Activated CD8-positive, alpha-beta memory T cell treated with anti-CD3 and anti-CD28 coated beads for 36 hours (primary cell): ENCODE data around the gene CRTAP. TPM values are rescaled to one million over a fixed set of nuclear protein-coding genes. Genes with fewer than 3 reads are reported as not detected.
"Not testable (repeated sequence)": the region's sequence is repeated elsewhere in the genome, so short reads cannot be mapped to it uniquely, and the experiment has no call there.

Experiments used
- CTCF ChIA-PET: fragments of 350-600 bp; sonication (Branson Sonifier 250); formaldehyde crosslinking; loops from one replicate; lab custom pipeline; 2021; ENCODE audit warnings: antibody characterized with exemption; lab: Charles Lee
- POLR2A ChIA-PET: fragments of 350-600 bp; sonication (Branson Sonifier 250); formaldehyde crosslinking; loops from one replicate; lab custom pipeline; 2021; ENCODE audit warnings: antibody characterized with exemption; lab: Charles Lee
- total RNA-seq, 2 experiments: library from RNA; stranded (reverse); gene quantifications; one replicate each; pipeline ENCODE4 v1.2.3, GENCODE V29; 2021

Gene CRTAP
- 10 to 100 TPM; 35.5 to 39.7 TPM for total RNA-seq

DNA sequence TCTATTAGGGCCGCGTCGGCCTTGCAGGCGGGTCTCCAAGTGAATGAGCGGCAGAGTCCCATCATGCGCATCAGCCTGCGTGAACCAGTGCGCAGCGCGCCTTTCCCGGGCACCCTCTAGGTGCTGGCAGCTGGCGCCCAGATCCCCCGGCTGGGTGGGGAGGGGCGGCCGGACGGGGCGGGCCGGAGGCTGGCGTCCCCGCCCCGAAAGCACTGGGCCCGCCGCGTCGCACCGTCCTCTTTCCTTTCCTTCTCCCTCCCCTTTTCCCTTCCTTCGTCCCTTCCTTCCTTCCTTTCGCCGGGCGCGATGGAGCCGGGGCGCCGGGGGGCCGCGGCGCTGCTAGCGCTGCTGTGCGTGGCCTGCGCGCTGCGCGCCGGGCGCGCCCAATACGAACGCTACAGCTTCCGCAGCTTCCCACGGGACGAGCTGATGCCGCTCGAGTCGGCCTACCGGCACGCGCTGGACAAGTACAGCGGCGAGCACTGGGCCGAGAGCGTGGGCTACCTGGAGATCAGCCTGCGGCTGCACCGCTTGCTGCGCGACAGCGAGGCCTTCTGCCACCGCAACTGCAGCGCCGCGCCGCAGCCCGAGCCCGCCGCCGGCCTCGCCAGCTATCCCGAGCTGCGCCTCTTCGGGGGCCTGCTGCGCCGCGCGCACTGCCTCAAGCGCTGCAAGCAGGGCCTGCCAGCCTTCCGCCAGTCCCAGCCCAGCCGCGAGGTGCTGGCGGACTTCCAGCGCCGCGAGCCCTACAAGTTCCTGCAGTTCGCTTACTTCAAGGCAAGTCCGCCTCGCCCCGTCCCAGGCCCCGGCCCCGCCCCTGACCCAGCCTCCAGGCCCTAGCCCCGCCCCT, at the start of gene CRTAP:
TSS of gene CRTAP (plus strand) at position 243 of the 850 bp plus-strand sequence. CDS start at position 307, 64 bp downstream.
- ChIA-PET POLR2A (interaction anchor here (0.6 to 1.3 kb wide), 4 partner anchors 17 to 20 kb away, joined by 3 to 7 read pairs (median 3); partner anchors contain the start of genes GLB1 and TMPPE), CTCF (interaction anchor here (0.9 to 1.7 kb wide), 4 partner anchors 16 to 259 kb away, joined by 3 to 4 read pairs (median 4); partner anchors contain the start of genes GLB1 and TMPPE)

GRCh38 chr3:33064929-33065328, 48.9 kb upstream of the CRTAP start:
- POLR2A ChIA-PET: no interaction called here

GRCh38 chr3:33067484-33067883, 46.3 kb upstream of the CRTAP start:
- ChIA-PET CTCF (interaction anchor here (9.1 kb wide), 1 partner anchor 119 kb away, joined by 94 read pairs; the partner anchor contains the start of gene CCR4), POLR2A (no interaction called here)

More at GRCh38 chr3:33064929-33065328, 48.9 kb upstream of the CRTAP start:
- CTCF ChIA-PET: no interaction called here

DNA sequence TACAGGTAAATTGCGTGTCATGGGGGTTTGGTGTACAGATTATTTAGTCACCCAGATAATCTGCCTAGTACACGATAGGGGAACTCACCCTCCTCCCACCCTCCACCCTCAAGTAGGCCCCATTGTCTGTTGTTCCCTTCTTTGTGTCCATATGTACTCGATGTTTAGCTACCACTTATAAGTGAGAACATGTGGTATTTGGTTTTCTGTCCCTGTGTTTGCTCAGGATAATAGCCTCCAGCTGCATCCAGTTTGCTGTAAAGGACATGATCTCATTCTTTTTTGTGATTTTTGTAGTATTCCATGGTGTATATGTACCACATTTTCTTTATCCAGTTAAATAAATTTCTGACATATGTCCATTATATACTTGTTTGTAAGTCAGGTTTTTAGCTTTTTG, 44.0 kb upstream of the CRTAP start:
- CTCF ChIA-PET: interaction anchor here (9.1 kb wide), 1 partner anchor 122 kb away, joined by 94 read pairs; the partner anchor contains the start of gene CCR4
- POLR2A ChIA-PET: not testable (repeated sequence)

DNA sequence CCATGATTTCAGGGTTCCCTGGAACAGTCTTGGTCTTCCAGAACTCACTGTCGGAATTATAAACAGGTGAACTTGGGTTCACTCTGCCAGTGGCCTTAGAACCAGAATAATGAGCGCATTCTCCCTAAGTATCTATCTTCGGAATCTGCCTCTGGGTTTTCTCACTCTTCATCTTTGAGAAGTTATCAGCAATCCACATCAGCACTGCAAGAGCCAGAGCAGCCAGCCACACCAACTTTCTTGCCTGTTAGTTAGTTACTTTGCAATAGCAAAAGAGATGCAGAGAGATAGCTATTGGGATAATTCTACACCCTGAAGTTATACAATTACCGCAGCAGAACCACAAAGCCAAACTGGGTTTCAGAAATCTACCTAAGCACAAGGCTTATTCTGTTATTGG, 42.6 kb upstream of the CRTAP start:
- ChIA-PET POLR2A (no interaction called here), CTCF (interaction anchor here (9.1 kb wide), 1 partner anchor 123 kb away, joined by 94 read pairs; the partner anchor contains the start of gene CCR4)

GRCh38 chr3:33071946-33072345, 41.9 kb upstream of the CRTAP start:
- POLR2A ChIA-PET: no interaction called here
- CTCF ChIA-PET: interaction anchor here (9.1 kb wide), 1 partner anchor 124 kb away, joined by 94 read pairs; the partner anchor contains the start of gene CCR4

DNA sequence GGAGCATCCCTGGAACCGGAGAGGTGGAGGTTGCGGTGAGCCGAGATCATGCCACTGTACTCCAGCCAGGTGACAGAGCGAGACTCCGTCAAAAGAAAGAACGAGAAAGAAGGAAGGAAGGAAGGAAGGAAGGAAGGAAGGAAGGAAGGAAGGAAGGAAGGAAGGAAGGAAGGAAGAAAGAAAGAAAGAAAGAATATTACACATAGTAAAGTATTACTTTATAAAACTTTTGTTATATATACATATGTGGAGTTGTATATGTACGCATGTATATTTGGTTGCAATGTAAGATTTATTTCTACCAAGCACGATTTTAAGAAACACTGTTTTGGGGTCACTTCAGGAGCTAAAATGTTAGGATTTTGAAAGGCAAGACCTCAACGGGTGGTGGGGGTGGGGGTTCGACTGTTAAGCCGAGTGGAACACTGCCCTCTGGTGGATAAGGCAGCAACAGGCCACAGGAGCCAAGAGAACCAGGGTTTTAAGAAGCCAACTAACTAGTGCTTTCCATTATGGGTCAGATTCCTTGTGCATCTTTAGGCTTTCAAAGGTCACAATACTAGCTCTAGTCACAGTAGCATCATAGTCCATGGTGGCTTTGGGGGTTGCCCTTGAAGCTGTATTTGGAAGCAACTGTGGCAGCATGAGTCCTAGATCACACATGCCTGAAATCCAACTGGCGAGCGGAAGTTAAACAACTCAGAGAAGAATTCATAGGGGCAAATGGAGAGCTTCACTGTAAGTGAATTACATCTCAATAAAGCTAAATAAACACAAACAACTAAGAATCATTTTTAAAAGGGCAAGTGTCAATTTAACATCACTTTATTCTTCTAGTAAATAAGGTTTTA, 39.4 kb upstream of the CRTAP start:
- CTCF ChIA-PET: interaction anchor here (0.5 to 9.1 kb wide), 30 partner anchors 10 to 806 kb away, joined by 3 to 94 read pairs (median 4); partner anchors contain the start of gene CCR4
- POLR2A ChIA-PET: interaction anchor here (0.6 to 0.8 kb wide), 2 partner anchors 11 to 13 kb away, joined by 4 to 5 read pairs; no protein-coding TSS in a partner anchor

DNA sequence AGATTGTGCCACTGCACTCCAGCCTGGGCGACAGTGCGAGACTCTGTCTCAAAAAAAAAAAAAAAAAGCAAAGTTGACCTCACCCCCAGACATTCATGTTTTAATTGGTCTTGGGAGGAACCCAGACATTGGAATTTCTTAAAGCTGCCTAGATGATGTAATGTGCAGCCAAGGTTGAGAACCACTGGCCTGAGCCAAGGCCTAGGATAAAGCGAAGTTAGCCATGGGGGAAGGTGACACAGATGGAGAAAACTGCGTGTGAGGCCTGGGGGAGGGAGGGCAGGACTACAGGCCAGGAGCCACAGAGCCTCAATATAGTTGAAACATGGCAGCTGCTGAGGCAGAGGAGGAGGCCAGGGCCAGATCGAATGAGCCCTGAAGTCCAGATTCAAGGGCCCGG, 37.8 kb upstream of the CRTAP start:
- POLR2A ChIA-PET: no interaction called here

GRCh38 chr3:33076952-33077351, 36.9 kb upstream of the CRTAP start:
- CTCF ChIA-PET: interaction anchor here (1.6 kb wide), 1 partner anchor 129 kb away, joined by 4 read pairs; no protein-coding TSS in a partner anchor
- POLR2A ChIA-PET: no interaction called here

More for the DNA sequence above, 37.8 kb upstream of the CRTAP start:
- CTCF ChIA-PET: interaction anchor here (1.0 to 9.1 kb wide), 5 partner anchors 8 to 128 kb away, joined by 4 to 94 read pairs (median 8); partner anchors contain the start of gene CCR4

- ChIA-PET CTCF (interaction anchor here (1.3 to 1.6 kb wide), 2 partner anchors 130 to 136 kb away, joined by 3 to 4 read pairs; no protein-coding TSS in a partner anchor), POLR2A (interaction anchor here (0.7 kb wide), 1 partner anchor 720 kb away, joined by 5 read pairs; the partner anchor contains the start of gene PDCD6IP)
Measured at GRCh38 chr3:33077976-33078375, 35.8 kb upstream of the CRTAP start.

DNA sequence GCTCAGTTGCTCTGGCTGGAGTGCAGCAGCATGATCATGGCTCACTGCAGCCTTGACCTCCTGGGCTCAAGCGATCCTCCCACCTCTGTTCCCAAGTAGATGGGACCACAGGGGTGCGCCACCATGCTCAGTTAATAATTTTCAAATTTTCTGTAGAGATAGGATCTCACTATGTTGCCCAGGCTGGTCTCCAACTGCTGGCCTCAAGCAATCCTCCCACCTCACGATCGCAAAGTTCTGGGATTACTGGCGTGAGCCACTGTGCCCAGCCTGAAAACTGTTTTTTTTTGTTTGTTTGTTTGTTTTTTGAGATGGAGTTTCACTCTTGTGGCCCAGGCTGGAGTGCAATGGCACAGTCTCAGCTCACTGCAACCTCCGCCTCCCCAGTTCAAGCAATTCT, 34.0 kb upstream of the CRTAP start:
- POLR2A ChIA-PET, CTCF ChIA-PET: not testable (repeated sequence)

DNA sequence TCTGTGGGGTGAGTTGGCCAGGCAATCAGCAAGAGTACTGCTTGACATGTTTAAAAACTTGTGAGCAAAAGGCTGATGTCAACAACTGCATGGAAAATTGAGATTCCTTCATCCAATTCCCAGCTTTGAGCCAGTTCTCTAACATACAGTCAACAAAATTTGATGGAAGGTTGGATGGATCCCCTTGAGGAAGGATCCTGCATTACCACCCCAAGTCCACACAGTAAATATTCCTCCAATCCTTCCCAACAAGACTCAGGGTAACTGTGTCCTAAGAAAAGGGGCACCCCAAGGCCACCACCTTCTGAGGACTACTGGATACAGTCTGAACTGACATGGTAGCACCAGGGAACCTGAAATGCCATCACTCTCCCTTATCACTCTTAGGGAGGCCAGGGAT, 32.0 kb upstream of the CRTAP start:
- CTCF ChIA-PET: no interaction called here
- POLR2A ChIA-PET: no interaction called here

GRCh38 chr3:33083958-33084357, 29.9 kb upstream of the CRTAP start:
- CTCF ChIA-PET: interaction anchor here (2.6 kb wide), 1 partner anchor 9 kb away, joined by 14 read pairs; no protein-coding TSS in a partner anchor
- POLR2A ChIA-PET: no interaction called here

GRCh38 chr3:33088691-33089090, 25.1 kb upstream of the CRTAP start:
- CTCF ChIA-PET: interaction anchor here (2.0 kb wide), 1 partner anchor 14 kb away, joined by 5 read pairs; no protein-coding TSS in a partner anchor

GRCh38 chr3:33089515-33089914, 24.3 kb upstream of the CRTAP start:
- CTCF ChIA-PET: interaction anchor here (2.0 kb wide), 1 partner anchor 15 kb away, joined by 5 read pairs; no protein-coding TSS in a partner anchor
- POLR2A ChIA-PET: no interaction called here

More at GRCh38 chr3:33088691-33089090, 25.1 kb upstream of the CRTAP start:
- POLR2A ChIA-PET: interaction anchor here (0.5 kb wide), 1 partner anchor 22 kb away, joined by 5 read pairs; no protein-coding TSS in a partner anchor

DNA sequence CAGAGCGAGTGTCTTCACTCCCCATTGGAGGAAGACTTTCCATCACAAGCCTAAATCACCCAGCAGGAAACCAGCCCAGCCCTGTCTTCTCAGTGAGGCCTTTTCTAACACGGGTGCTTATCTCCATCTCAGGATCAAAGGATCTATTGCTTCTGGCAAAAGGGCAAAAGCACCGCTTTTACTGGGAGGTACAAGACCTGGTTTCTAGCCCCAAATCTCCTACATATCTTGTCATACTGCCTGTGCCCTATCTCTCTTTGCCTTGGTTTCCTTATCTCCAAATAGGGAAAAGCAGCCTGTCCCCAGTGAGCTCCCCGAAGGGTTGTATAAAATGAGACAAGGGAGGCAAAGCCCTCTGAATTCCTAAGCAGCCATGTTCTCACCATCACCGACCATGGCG, 22.1 kb upstream of the CRTAP start:
- CTCF ChIA-PET: no interaction called here
- POLR2A ChIA-PET: no interaction called here

DNA sequence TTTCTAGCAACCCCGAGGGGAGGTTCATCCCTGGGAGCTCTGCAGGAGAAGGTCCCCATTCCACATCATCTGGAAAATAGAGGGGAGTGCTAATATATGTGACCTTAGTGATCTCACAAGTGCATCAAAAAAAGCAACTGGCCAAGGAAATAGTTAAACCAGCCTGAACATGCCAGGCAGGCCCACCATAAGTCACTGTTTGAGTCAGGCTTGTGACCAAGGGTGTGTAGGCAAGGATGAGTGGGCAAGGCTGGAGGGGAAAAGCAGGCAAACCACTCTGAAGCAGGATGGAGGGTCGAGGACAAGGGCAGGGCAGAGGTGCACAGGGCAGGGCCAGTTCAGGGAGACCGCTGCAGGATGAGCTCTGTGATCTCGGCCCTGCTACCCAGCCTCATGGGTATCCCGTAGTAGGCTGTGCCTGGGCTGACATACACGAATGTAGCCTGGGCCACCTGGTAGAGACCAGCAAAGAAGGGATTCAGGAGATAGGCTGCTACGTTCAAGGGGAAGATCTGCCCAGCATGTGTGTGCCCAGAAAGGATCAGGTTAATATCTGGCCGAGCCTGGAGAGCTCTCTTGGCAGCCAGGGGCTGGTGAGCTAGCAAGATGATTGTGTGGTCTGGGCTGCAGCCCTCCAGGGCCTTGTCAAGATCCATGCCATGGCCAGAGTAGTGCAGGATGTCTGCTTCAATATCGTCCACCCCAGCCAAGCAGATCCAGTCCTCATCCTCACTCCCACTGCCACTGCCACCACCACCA, 21.1 kb upstream of the CRTAP start:
- ChIA-PET CTCF (interaction anchor here (0.7 kb wide), 1 partner anchor 18 kb away, joined by 3 read pairs; no protein-coding TSS in a partner anchor), POLR2A (no interaction called here)

GRCh38 chr3:33093847-33094246, 20.0 kb upstream of the CRTAP start:
- POLR2A ChIA-PET: no interaction called here
- CTCF ChIA-PET: no interaction called here
